Lower leg skin (tissue), 4 donors: ENCODE data around the gene KEL. TPM values are rescaled to one million over a fixed set of nuclear protein-coding genes. Genes with fewer than 3 reads are reported as not detected.
A peak's percentile ranks its signal among the peaks of the same experiment; 100 is the strongest.

Experiments
- DNase-seq, 2 donors: peaks; one replicate each; pipeline ENCODE4 v3.0.0-alpha.2; 2019; ENCODE audit warnings: low spot score in 2 of 2
- H3K4me3 ChIP-seq: fragments of 200-600 bp; sonication (generic); 2 replicates; pipeline ENCODE4 v1.5.1; 2017; ENCODE audit warnings: mild to moderate bottlenecking, low read depth; ENCODE audit not compliant: poor library complexity, severe bottlenecking
- POLR2A ChIP-seq, 2 donors: fragments of 450-650 bp; IDR thresholded peaks; one replicate each; pipeline ENCODE4 v1.6.1; 2016 to 2017; ENCODE audit warnings: antibody characterized with exemption in 2 of 2, mild to moderate bottlenecking in 1 of 2, moderate library complexity in 1 of 2
- WGBS, 2 donors: methylation state at CpG; one replicate each; pipeline ENCODE4 v1.1.5; 2018; 5-methylcytosine and 5-hydroxymethylcytosine counted together
- intact Hi-C: fragments of 100-400 bp; cut with DNase I; formaldehyde crosslinking; loops from one replicate; pipeline ENCODE4 v1.15.0; 2023; ENCODE audit warnings: low total_unique reads
- total RNA-seq, 4 donors: library from RNA; depleted of rRNA; stranded (reverse); fragments of >200 nt; gene quantifications; one replicate each; pipeline ENCODE4 v1.1.0, GENCODE V29; 2016
- TF ChIP-seq, protein P1 (sequence below), 3 donors: fragments of 450-650 bp; IDR thresholded peaks; one replicate each; pipeline ENCODE4 v1.5.1; 2016; ENCODE audit warnings: antibody characterized with exemption in 3 of 3, mild to moderate bottlenecking in 3 of 3, moderate library complexity in 2 of 3

KEL gene
- total RNA-seq, 4 donors from 2014 or later = 0.08 to 0.58 (median 0.47) TPM; not detected in 1

DNA sequence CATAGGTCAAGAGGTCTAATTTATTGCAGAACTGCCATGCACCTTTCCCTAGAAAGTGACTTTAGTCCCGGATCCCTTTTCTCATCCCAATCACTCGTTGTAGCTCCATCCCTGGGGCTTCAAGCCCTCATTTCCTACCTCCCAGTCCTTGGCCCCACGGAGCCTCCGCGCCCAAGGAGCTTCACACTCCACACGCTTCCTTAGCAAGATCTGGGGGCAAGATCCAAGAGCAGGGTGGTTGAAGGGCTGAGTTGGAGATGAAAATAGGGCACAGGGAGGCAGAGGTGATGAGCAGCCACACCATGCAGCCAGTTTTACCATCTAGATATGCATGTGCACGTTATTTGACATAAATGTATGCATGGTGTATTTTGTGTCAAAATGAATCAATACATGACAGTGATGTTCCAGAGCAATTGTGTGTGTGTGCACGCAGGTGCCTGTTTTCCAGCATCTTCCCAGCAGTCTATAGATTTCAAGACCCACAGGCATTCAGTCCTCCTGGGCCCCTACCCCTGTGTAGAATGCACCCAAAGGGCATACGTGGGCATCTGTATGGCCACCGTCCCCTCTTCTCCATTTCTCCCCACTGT, 70.6 kb downstream of the KEL start:
- 83 to 84% methylated on average over 10 of the region's 10 CpGs for WGBS, 2 donors
- TF ChIP-seq POLR2A (IDR thresholded peaks at IDR 0.05) = no peak
- TF ChIP-seq, protein P1, sequence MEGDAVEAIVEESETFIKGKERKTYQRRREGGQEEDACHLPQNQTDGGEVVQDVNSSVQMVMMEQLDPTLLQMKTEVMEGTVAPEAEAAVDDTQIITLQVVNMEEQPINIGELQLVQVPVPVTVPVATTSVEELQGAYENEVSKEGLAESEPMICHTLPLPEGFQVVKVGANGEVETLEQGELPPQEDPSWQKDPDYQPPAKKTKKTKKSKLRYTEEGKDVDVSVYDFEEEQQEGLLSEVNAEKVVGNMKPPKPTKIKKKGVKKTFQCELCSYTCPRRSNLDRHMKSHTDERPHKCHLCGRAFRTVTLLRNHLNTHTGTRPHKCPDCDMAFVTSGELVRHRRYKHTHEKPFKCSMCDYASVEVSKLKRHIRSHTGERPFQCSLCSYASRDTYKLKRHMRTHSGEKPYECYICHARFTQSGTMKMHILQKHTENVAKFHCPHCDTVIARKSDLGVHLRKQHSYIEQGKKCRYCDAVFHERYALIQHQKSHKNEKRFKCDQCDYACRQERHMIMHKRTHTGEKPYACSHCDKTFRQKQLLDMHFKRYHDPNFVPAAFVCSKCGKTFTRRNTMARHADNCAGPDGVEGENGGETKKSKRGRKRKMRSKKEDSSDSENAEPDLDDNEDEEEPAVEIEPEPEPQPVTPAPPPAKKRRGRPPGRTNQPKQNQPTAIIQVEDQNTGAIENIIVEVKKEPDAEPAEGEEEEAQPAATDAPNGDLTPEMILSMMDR (IDR thresholded peaks at IDR 0.05) = no peak
- DNase-seq = peak in 1 of 2 donors; percentile 45
- intact Hi-C loops = no loop called here
- no peak overlapping the region for H3K4me3 ChIP-seq

Other genes with a start within 250 kb of the KEL start
- gene PRSS1, start 212.9 kb downstream of the KEL start, total RNA-seq = 1 to 10 TPM in 1 of 4 donors, not detected in 3; 3.0 TPM
- gene PRSS2, start 191.4 kb downstream of the KEL start, total RNA-seq = 1 to 10 TPM in 1 of 4 donors, not detected in 3; 1.2 TPM
- gene EPHB6, start 107.3 kb downstream of the KEL start, total RNA-seq = 100 to 1,000 TPM; 158 to 346 (median 221) TPM
- 10 to 100 TPM; 10.3 to 13.4 (median 11.5) TPM for gene TRPV6, start 76.6 kb downstream of the KEL start, total RNA-seq
- not detected for gene TRPV5, start 28.6 kb downstream of the KEL start, total RNA-seq
- gene LLCFC1, start 22.9 kb downstream of the KEL start, total RNA-seq = not detected
- not detected for gene OR9A2, start 64.8 kb upstream of the KEL start, total RNA-seq
- gene OR6V1, start 90.0 kb upstream of the KEL start, total RNA-seq = not detected
- gene PIP, start 169.7 kb upstream of the KEL start, total RNA-seq = 1,000 to 10,000 TPM in 1 of 4 donors, 100 to 1,000 TPM in 2, 10 to 100 TPM in 1; 64.4 to 1,497 (median 370) TPM
- not detected for gene TAS2R39, start 221.1 kb upstream of the KEL start, total RNA-seq